Measurements from ENCODE around the gene FIP1L1. TPM values are rescaled to one million over a fixed set of nuclear protein-coding genes. Genes with fewer than 3 reads are reported as not detected.

Gene FIP1L1
- polyA plus RNA-seq, 4 donors = 17.0 to 56.6 (median 26.6) TPM

DNA sequence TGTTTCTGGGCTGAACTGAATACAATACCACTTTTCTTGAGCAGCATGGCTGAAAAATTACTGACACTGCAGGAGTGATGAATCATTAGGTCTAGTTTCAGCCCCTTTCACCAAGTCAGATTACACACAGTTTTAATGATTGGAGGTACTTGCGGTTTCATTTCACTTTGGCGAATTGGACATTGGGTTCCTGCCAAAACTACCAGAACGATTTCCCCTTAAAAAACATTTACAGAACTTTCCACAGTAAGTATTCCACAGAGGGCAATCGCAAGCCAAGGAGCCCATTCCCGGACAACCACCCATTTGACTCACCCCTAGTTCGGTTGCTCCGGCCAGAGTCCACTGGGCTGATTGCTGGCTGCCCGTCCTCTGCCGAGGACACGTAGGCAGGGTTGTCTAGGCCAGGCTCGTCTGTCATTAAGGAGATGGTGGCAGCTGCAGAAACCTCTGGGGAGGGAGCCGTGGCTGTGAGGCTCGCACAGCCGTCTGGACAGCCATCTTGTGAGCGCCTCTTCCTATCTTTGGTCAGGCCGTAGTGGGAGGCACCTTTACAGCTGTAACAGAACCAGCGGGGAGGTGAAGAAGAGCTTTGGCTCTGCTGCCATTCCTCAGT lies 130.3 kb downstream of the FIP1L1 start:
- DNase-seq (peak in 1 of 2 donors; percentile 25), FAIRE-seq (no peak)
- Histone ChIP-seq H3K27me3 (ENCODE audit: control insufficient read depth in 3 of 3, insufficient read depth in 3 of 3, low read length in 3 of 3) (no peaks in the 10 kb centered on the region), H3K9me3 (ENCODE audit: control insufficient read depth in 2 of 2, insufficient read depth in 1 of 2, low read depth in 1 of 2, low read length in 1 of 2) (no peaks in the 10 kb centered on the region), H3K4me3 (ENCODE audit: low read depth in 1 of 3, low read length in 3 of 3) (no peak overlapping the region), H3K4me1 (ENCODE audit: control insufficient read depth in 3 of 3, insufficient read depth in 2 of 3, low read depth in 1 of 3, low read length in 2 of 3) (no peaks in the 10 kb centered on the region), H3K36me3 (ENCODE audit: control insufficient read depth in 3 of 3, insufficient read depth in 2 of 3, low read depth in 1 of 3, low read length in 3 of 3) (peaks cover 0 to 13% (median 9%) of the 10 kb centered on the region in 3 donors), H3K27ac (ENCODE audit: low read depth in 1 of 3, low read length in 2 of 3) (peak overlapping the region in 1 of 3 donors; percentile 22)
- WGBS, 3 donors = 81 to 82% (median 81%) methylated on average over 17 of the region's 17 CpGs

GRCh38 chr4:53508446-53508845 lies 131.0 kb downstream of the FIP1L1 start:
- H3K4me3 ChIP-seq (ENCODE audit: low read depth in 1 of 3, low read length in 3 of 3) = no peak overlapping the region
- WGBS, 3 donors = 49 to 64% (median 55%) methylated on average over 1 of the region's 1 CpG
- no peak for FAIRE-seq
- no peak for DNase-seq
- H3K9me3 ChIP-seq (ENCODE audit: control insufficient read depth in 2 of 2, insufficient read depth in 1 of 2, low read depth in 1 of 2, low read length in 1 of 2) = no peaks in the 10 kb centered on the region
- peaks cover 0 to 14% (median 9%) of the 10 kb centered on the region in 3 donors for H3K36me3 ChIP-seq (ENCODE audit: control insufficient read depth in 3 of 3, insufficient read depth in 2 of 3, low read depth in 1 of 3, low read length in 3 of 3)
- no peaks in the 10 kb centered on the region for H3K4me1 ChIP-seq (ENCODE audit: control insufficient read depth in 3 of 3, insufficient read depth in 2 of 3, low read depth in 1 of 3, low read length in 2 of 3)
- H3K27ac ChIP-seq (ENCODE audit: low read depth in 1 of 3, low read length in 2 of 3) = no peak overlapping the region
- H3K27me3 ChIP-seq (ENCODE audit: control insufficient read depth in 3 of 3, insufficient read depth in 3 of 3, low read length in 3 of 3) = no peaks in the 10 kb centered on the region

DNA sequence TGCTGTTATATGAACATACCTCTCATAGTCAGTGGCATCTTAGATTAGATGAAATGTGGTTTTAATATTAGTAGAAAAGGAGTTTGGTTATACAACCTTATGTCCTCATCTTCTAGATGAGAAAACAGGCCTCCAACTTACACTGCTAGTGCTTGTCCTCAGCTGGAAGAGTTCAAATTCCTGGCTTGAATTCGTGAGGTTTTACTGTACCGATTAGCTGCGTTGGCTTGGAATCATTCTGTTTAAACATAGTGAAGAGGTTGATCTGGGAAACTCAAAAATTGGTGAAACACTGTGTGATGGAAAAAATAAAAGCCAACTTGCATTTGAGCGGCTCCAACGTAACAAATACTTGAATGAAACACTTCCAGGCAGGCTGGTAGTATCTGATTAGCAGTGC lies 132.9 kb downstream of the FIP1L1 start:
- Histone ChIP-seq H3K36me3 (ENCODE audit: control insufficient read depth in 3 of 3, insufficient read depth in 2 of 3, low read depth in 1 of 3, low read length in 3 of 3) (peaks cover 0 to 12% (median 7%) of the 10 kb centered on the region in 3 donors), H3K27me3 (ENCODE audit: control insufficient read depth in 3 of 3, insufficient read depth in 3 of 3, low read length in 3 of 3) (no peaks in the 10 kb centered on the region), H3K4me1 (ENCODE audit: control insufficient read depth in 3 of 3, insufficient read depth in 2 of 3, low read depth in 1 of 3, low read length in 2 of 3) (no peaks in the 10 kb centered on the region), H3K4me3 (ENCODE audit: low read depth in 1 of 3, low read length in 3 of 3) (no peak overlapping the region), H3K9me3 (ENCODE audit: control insufficient read depth in 2 of 2, insufficient read depth in 1 of 2, low read depth in 1 of 2, low read length in 1 of 2) (no peaks in the 10 kb centered on the region), H3K27ac (ENCODE audit: low read depth in 1 of 3, low read length in 2 of 3) (no peak overlapping the region)
- FAIRE-seq = no peak
- WGBS, 3 donors = 23 to 32% (median 30%) methylated on average over 5 of the region's 5 CpGs
- no peak for DNase-seq

Other genes starting within 250 kb of the FIP1L1 start
- 1 to 10 TPM; 2.2 to 8.4 (median 5.6) TPM for gene SCFD2, start 11.6 kb upstream of the FIP1L1 start, polyA plus RNA-seq
- gene LNX1, start 213.8 kb downstream of the FIP1L1 start, polyA plus RNA-seq = 10 to 100 TPM in 2 of 4 donors, 1 to 10 TPM in 2; 6.4 to 13.7 (median 9.1) TPM